DOHH2 (cell line): ENCODE data around the gene DAAM1.
A peak's percentile ranks its signal among the peaks of the same experiment; 100 is the strongest.

Experiments
- H3F3A ChIP-seq: fragments of 200-600 bp; sonication (generic), shearing (Covaris generic); 2 replicates; pipeline ENCODE4 v1.6.0; 2016; ENCODE audit warnings: antibody characterized with exemption, mild to moderate bottlenecking; ENCODE audit not compliant: control insufficient read depth, insufficient read depth
- H3K27ac ChIP-seq: fragments of 200-600 bp; sonication (generic); 2 replicates; pipeline ENCODE4 v1.5.1; 2014; ENCODE audit warnings: low read depth, mild to moderate bottlenecking, low read length, moderate library complexity
- H3K27me3 ChIP-seq: fragments of 200-600 bp; sonication (generic); 2 replicates; pipeline ENCODE4 v1.6.1; 2014; ENCODE audit warnings: mild to moderate bottlenecking, low read length, mixed read lengths; ENCODE audit not compliant: control insufficient read depth
- H3K36me3 ChIP-seq: fragments of 200-600 bp; sonication (generic); 2 replicates; pipeline ENCODE4 v1.6.1; 2014; ENCODE audit warnings: mild to moderate bottlenecking, low read length, moderate library complexity, mixed read lengths; ENCODE audit not compliant: control insufficient read depth
- H3K4me1 ChIP-seq: fragments of 200-600 bp; sonication (generic); 2 replicates; pipeline ENCODE4 v1.6.1; 2014; ENCODE audit warnings: mild to moderate bottlenecking, low read length, mixed read lengths; ENCODE audit not compliant: control insufficient read depth
- H3K4me2 ChIP-seq: fragments of 200-600 bp; sonication (generic); 2 replicates; pipeline ENCODE4 v1.6.0; 2014; ENCODE audit warnings: mild to moderate bottlenecking, low read length, moderate library complexity
- H3K4me3 ChIP-seq: fragments of 200-600 bp; sonication (generic); 2 replicates; pipeline ENCODE4 v1.5.1; 2014; ENCODE audit warnings: mild to moderate bottlenecking, low read length, mixed read lengths
- H3K79me2 ChIP-seq: fragments of 200-600 bp; sonication (generic); 2 replicates; pipeline ENCODE4 v1.6.1; 2014; ENCODE audit warnings: mild to moderate bottlenecking, low read length, mixed read lengths; ENCODE audit not compliant: control insufficient read depth
- H3K9me2 ChIP-seq: fragments of 200-600 bp; sonication (generic); replicated peaks from 2 replicates; pipeline ENCODE4 v1.6.1; 2014; ENCODE audit warnings: mild to moderate bottlenecking, low read length, mixed read lengths; ENCODE audit not compliant: control insufficient read depth
- H3K9me3 ChIP-seq: fragments of 200-600 bp; sonication (generic); 2 replicates; pipeline ENCODE4 v1.6.1; 2014; ENCODE audit warnings: antibody characterized with exemption, low read length, mixed read lengths; ENCODE audit not compliant: control insufficient read depth, insufficient read depth
- H4K20me1 ChIP-seq: fragments of 200-600 bp; sonication (generic); 2 replicates; pipeline ENCODE4 v1.6.0; 2014; ENCODE audit warnings: low read depth, mild to moderate bottlenecking, antibody characterized with exemption, low read length, moderate library complexity; ENCODE audit not compliant: control insufficient read depth, insufficient read depth
- CTCF ChIP-seq: fragments of 200-600 bp; sonication (generic); IDR thresholded peaks from one replicate; pipeline ENCODE4 v1.5.1; 2014; ENCODE audit warnings: antibody characterized with exemption, mild to moderate bottlenecking, low read depth, low read length; ENCODE audit not compliant: poor library complexity, severe bottlenecking
- EZH2phosphoT487 ChIP-seq: fragments of 200-600 bp; sonication (generic); IDR thresholded peaks from 2 replicates; pipeline ENCODE4 v1.6.1; 2017; ENCODE audit warnings: borderline replicate concordance, mild to moderate bottlenecking, antibody characterized with exemption, low read length, moderate library complexity, mixed read lengths

The DAAM1 gene

GRCh38 chr14:59229653-59230406 is 41.4 kb downstream of the DAAM1 start:
- Histone ChIP-seq H3K36me3 (peaks cover 3% of the 10 kb centered on the region; the same call in 1 of the 2 replicates), H3K9me3 (no peaks in the 10 kb centered on the region), H3K4me3 (no peak overlapping the region), H3K4me2 (no peak overlapping the region), H4K20me1 (no peaks in the 10 kb centered on the region), H3F3A (no peaks in the 10 kb centered on the region), H3K27ac (no peak overlapping the region), H3K27me3 (no peaks in the 10 kb centered on the region), H3K79me2 (peaks cover 99% of the 10 kb centered on the region), H3K4me1 (peaks cover 11% of the 10 kb centered on the region), H3K9me2 (no peaks in the 10 kb centered on the region)
- TF ChIP-seq CTCF (no peak), EZH2phosphoT487 (no peak)

- H3K27me3 ChIP-seq, result no peaks in the 10 kb centered on the region
- no peaks in the 10 kb centered on the region for H3F3A ChIP-seq
- H3K4me1 ChIP-seq, result peaks cover 41% of the 10 kb centered on the region
- no peak overlapping the region for H3K4me3 ChIP-seq
- H3K79me2 ChIP-seq, result peaks cover 100% of the 10 kb centered on the region
- TF ChIP-seq EZH2phosphoT487, result no peak
- TF ChIP-seq CTCF, result no peak
- H3K4me2 ChIP-seq, result no peak overlapping the region
- H3K9me2 ChIP-seq, result no peaks in the 10 kb centered on the region
- H3K36me3 ChIP-seq, result no peaks in the 10 kb centered on the region
- H3K9me3 ChIP-seq, result no peaks in the 10 kb centered on the region
- H4K20me1 ChIP-seq, result peaks cover 5% of the 10 kb centered on the region; the same call in 1 of the 2 replicates
- H3K27ac ChIP-seq, result no peak overlapping the region
Observed at GRCh38 chr14:59236195-59236594, 47.7 kb downstream of the DAAM1 start.

- Histone ChIP-seq H3K9me2 (no peaks in the 10 kb centered on the region), H3K27me3 (no peaks in the 10 kb centered on the region), H4K20me1 (peaks cover 5% of the 10 kb centered on the region; the same call in 1 of the 2 replicates), H3K4me3 (no peak overlapping the region), H3F3A (no peaks in the 10 kb centered on the region), H3K36me3 (no peaks in the 10 kb centered on the region), H3K27ac (no peak overlapping the region), H3K4me2 (peak overlapping the region; percentile 8), H3K4me1 (peaks cover 41% of the 10 kb centered on the region), H3K9me3 (no peaks in the 10 kb centered on the region), H3K79me2 (peaks cover 98% of the 10 kb centered on the region)
- no peak for TF ChIP-seq EZH2phosphoT487
- no peak for TF ChIP-seq CTCF
Observed at GRCh38 chr14:59238216-59238615, 49.7 kb downstream of the DAAM1 start.
